Stimulated activated CD4-positive, alpha-beta T cell treated with anti-CD3 and anti-CD28 coated beads, TNF-alpha, amount 100 ng/mL, for 48 hours (primary cell): ENCODE results near the gene AHRR.
A peak's percentile ranks its signal among the peaks of the same experiment; 100 is the strongest.

Source experiments
- DNase-seq, 3 donors: peaks; one replicate each; pipeline ENCODE4 v3.0.0-alpha.2; 2020; ENCODE audit warnings: low read depth in 3 of 3

Gene AHRR

DNA sequence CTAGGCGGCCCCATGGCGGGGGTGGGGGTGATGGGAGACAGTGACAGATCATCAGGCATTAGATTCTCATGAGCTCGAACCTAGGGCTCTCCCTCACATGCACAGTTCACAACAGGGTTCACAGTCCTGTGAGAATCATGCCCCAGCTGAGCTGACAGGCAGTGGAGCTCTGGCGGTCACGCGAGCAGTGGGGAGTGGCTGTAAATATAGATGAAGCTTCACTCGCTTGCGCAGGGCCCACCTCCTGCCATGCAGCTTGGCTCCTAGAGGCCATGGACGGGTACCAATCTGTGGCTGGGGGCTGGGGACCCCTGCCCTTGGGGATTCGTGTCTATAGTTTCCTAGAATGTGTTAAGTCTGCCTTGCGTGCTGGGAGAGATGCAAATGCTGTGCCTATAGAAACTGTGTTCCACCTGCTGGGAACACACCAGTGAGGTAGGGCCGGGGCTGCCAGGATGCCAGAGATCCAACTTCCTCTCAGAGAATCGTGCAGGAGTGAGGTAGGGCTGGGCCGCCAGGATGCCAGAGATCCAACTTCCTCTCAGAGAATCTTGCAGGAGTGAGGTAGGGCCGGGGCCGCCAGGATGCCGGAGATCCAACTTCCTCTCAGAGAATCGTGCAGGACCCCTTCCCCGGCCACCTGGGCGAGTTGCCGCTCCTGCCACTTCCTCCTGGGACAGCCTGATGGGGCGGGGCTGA lies 107.4 kb downstream of the AHRR start:
- no peak for DNase-seq

DNA sequence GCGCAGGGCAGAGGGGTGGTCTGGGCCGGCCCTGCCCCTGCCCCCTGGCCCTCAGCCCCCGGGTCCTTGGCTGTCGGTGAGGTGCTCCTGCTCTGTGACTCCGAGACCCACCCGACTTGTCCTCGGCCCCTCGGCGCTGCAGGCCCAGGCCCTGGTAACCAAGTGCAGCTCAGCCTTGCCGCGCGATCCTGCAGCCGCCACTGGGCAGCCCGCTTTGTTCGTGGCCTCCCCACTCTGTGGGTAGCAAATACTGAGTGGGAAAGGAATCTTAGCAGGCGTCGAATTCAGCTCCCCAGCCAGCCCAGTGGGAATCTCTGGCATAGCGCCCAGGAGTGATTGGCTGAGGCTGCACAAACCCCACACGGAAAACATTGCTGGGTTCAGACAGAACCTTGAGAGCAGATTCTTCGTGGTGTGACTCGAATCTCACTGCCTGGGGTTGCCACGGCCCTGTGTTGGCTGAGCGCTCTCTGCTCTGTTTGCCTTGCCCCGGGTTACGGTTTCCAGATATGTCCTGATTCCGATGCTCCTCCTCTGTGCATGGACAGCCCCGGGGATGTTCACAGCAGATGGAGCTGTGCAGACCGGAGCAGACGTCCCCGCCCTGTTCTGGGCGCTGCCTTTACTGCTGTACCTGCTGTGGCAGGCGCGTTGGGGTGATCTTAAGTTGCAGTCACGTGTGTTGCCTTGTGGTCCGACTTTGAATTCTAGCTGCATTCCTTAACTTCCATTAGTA lies 108.1 kb downstream of the AHRR start:
- no peak for DNase-seq

DNA sequence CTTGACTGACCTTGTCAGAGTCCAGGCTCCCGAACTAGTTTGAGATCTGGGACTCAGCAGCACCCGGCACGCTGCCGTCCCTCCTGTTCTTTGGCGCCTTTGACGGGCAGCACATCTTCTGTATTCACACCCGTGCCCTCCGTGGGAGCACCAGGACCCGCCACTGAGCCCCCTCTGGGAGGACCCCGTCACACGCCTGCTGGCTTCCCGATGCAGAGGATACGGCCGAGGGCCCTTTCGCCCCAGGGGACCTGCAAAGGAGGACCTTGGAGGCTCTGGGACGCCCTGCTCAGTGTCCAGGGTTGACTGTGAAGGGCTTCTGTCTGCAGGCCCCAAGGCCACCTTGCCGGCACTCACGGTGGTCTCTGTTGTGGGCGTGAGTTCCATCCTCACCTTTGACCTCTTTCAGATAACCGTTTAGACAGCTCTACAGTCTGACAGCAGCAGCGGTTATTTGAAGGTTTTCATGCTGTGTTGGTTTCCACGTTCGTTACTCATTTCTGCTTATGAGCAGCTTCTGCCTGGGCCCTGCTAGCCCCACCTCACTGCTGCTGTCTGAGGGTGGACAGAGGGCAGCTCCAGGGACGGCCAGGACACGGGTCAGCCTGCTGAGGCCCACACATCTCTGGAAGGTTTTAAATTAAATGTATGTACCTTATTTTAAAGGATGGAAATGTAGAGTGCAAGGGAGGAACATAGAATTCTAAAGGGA lies 108.9 kb downstream of the AHRR start:
- no peak for DNase-seq

DNA sequence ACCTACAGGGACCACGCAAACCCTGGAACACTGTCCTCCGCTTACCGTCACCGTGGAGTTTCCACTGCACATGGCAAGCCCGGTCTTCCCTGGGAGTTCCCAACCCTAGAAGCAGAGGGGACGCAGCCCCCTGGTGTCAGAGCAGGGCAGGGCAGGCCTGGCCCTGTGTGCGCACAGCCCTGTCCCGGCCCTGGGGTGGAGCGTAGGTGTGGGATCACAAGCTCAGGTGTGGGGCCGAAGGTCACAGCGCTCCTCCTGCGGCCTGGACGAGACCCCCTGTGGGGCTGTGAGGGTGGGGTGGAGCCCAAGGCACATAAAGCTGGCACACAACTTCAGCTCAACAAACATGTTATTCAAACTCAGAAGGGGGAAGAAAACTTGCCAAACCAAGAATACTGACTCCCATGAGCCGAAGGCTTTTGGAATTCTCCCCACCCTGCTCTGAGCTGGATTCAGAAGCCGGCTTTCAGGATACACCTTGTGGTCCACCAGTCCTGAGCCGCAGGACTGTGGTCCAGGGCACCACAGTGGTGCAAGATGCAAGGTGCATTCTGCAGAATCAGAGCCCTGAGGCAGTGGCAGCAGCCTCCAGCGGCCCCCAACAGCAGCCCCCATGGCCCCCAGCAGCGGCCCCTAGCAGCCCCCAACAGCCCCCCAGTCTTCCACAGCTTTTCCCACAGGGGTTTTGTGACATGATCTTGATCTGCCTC lies 109.6 kb downstream of the AHRR start:
- DNase-seq: peak in 1 of 3 donors; percentile 35

- no peak for DNase-seq
These were observed 110.2 kb downstream of the AHRR start for GRCh38 chr5:431711-432050.

GRCh38 chr5:432201-432927 lies 110.8 kb downstream of the AHRR start:
- no peak for DNase-seq

DNA sequence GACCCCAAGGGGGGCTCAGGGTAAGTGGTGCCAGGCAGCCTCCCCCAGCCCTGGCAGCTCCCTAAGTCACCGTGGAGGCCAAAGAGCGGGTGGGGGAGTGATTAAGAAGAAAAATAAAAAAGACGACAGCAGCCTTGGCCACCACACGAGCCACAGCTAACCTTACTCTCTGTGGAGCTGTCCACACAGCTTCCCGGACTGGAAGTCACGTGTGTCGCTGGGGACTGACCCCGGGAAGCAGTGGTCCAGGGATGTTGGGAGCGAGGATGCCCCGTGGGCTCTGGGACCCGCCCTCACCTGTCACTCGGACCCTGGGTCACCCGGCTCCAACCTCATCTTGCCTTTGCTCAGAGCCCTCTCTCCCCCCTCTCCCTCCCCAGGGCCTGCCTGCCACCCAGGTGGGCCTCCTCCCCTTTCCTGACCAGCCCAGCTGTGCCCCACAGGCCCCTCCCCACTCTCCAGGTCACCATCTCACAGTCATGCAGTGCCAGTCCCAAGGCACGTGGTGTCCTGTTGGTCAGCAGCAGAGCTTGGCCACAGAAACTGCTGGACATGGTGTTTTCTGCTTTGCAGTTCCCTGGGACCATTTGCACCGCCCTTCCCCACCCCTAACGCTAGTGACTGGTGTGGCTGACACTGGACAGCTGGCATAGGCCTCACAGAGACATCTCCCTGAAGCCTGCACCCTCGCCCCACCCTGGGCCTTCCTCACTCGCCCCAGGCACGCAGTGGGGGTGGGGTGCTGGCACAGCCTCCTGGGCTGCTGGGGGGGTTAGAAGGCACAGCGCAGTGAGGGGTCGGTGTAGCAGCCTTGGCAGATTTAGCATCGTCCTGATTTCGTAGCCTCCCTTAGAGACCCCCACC lies 111.6 kb downstream of the AHRR start:
- DNase-seq: no peak

GRCh38 chr5:433836-434235 lies 112.3 kb downstream of the AHRR start:
- DNase-seq: no peak

DNA sequence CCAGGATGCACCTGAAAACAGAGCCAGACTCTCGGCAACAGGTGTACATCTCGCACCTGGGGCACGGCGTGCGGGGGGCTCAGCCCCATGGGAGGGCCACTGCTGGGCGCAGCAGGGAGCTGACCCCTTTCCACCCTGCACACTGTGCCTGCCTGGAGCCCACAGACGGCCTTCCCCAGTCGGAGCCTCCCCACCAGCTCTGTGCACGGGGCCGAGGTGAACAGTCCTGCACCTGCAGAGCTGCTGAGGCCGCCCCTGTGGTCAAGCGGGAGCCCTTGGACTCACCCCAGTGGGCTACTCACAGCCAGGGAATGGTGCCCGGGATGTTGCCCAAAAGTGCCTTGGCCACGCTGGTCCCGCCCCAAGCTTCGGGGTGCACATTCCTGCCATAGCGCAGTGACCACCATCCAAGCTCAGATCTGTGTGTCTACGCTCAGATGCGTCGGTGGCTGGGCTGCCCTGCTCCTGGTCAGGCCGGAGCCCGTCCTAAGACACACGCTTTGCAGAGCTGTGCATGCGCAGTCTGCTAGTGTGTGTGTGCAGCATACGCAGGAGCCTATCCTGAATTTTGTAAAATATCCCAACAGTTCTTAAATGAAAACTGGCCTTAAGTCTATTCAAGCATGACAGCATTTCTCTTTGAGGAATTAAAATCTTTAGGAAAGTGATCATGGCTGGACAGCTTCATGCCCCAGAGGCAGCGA lies 113.1 kb downstream of the AHRR start:
- no peak for DNase-seq

- no peak for DNase-seq
These were observed 113.8 kb downstream of the AHRR start for GRCh38 chr5:435156-435790.

GRCh38 chr5:435961-436640 lies 114.6 kb downstream of the AHRR start:
- no peak for DNase-seq

- DNase-seq: no peak
These were observed 115.1 kb downstream of the AHRR start for GRCh38 chr5:436641-436975.

- DNase-seq: no peak
These were observed 115.8 kb downstream of the AHRR start for GRCh38 chr5:437281-437771.

GRCh38 chr5:438481-438981 lies 117.0 kb downstream of the AHRR start:
- no peak for DNase-seq

DNA sequence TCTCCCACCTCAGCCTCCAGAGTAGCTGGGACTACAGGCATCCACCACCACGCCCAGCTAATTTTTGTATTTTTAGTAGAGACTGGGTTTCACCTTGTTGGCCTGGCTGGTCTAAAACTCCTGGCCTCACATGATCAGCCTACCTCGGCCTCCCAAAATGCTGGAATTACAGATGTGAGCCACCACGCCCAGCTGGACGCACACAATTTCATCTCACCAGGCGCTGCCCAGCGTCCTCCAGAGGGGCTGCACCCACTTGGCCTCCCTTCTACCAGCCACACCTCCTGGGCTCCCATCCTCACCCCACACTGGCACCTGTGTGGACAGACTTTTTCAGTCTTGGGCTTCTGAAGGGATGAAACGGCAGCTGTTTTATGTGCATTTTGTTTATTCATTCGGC lies 117.7 kb downstream of the AHRR start:
- DNase-seq: no peak

- no peak for DNase-seq
These were observed 118.1 kb downstream of the AHRR start for GRCh38 chr5:439636-440035.

- no peak for DNase-seq
These were observed 119.1 kb downstream of the AHRR start for GRCh38 chr5:440401-441201.

DNA sequence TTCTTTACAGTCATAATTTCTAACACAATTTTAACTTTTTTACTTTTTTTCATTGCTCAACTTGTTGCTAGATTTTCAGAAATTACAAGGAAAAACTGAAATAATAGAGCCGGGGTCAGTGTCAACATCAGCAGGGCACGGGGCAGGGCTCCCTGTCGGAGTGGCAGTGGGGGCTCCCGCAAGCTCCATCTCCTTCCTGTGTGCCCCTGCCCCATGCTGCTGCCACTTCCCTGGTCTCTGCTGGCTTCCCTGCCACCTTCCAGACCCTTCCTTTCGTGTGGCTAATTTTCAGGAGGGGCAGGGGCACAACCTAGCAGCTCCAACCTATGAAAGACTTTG lies 120.5 kb downstream of the AHRR start:
- DNase-seq: no peak
